ENCODE measurements around the gene ETHE1. TPM values are rescaled to one million over a fixed set of nuclear protein-coding genes. Genes with fewer than 3 reads are reported as not detected.
A peak's percentile ranks its signal among the peaks of the same experiment; 100 is the strongest.

The ETHE1 gene, protein sequence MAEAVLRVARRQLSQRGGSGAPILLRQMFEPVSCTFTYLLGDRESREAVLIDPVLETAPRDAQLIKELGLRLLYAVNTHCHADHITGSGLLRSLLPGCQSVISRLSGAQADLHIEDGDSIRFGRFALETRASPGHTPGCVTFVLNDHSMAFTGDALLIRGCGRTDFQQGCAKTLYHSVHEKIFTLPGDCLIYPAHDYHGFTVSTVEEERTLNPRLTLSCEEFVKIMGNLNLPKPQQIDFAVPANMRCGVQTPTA
- total RNA-seq, result 10 to 100 TPM; 42.0 to 45.9 TPM

DNA sequence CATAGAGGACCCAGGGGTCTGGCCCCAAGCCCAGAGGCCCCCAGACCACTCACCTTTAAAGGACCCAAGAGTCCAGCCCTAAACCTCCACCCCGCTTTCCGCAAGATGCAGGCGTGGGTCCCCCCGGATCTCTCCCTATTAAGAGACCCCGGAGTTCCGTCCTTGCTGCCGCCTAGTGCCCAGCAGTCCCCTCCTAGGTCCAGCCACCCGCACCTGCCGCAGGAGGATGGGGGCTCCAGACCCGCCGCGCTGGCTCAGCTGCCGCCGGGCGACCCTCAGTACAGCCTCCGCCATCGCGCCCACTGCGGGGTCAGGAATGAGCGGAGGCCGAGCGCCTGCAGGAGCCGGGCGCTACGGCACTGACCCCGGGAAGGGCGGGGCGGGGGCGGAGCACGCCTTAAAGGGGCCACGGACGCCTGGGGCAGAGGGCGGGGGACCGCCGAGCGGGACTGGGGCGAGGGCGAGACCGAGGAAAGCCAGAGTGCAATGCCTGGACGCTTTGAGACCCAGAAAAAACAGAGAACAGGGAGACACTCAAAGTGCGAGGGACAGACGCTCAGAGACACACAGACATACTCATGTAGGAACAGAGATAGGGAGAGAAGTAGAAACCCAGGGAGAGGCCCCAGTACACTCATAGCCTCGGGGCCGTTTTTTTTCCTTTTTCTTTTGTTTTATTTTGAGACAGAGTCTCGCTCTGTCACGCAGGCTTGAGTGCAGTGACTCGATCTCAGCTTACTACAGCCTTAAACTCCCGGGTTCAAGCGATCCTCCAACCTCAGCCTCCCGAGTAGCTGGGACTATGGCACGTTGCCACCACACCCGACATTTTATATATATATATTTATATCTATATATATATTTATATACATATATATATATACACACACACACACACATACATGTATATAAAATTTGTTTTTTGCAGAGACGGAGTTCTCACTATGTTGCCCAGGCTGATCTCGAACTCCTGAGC is at the start of gene ETHE1:
ETHE1 (minus strand) TSS at position 318 of the 976 bp plus-strand sequence; CDS start at position 294, 24 bp downstream.
- H3K27ac ChIP-seq, result peak within 1 kb of the TSS; percentile 74 to 82
- no peaks in the 10 kb centered on the region for H3K36me3 ChIP-seq
- H3K4me3 ChIP-seq, result peak within 1 kb of the TSS; percentile 94
- ATAC-seq (ENCODE audit: insufficient number of reproducible peaks, low FRiP score, low read depth) (no peak), DNase-seq (ENCODE audit: low spot score) (peak; percentile 37)
- H3K27me3 ChIP-seq (replicated peaks; ENCODE audit: insufficient read depth), result no peaks in the 10 kb centered on the region
- H3K9me3 ChIP-seq, result no peaks in the 10 kb centered on the region
- peaks cover 7 to 31% of the 10 kb centered on the region in 2 donors for H3K4me1 ChIP-seq (ENCODE audit: control insufficient read depth in 1 of 2, low read depth in 2 of 2)
- TF ChIP-seq, protein P1, sequence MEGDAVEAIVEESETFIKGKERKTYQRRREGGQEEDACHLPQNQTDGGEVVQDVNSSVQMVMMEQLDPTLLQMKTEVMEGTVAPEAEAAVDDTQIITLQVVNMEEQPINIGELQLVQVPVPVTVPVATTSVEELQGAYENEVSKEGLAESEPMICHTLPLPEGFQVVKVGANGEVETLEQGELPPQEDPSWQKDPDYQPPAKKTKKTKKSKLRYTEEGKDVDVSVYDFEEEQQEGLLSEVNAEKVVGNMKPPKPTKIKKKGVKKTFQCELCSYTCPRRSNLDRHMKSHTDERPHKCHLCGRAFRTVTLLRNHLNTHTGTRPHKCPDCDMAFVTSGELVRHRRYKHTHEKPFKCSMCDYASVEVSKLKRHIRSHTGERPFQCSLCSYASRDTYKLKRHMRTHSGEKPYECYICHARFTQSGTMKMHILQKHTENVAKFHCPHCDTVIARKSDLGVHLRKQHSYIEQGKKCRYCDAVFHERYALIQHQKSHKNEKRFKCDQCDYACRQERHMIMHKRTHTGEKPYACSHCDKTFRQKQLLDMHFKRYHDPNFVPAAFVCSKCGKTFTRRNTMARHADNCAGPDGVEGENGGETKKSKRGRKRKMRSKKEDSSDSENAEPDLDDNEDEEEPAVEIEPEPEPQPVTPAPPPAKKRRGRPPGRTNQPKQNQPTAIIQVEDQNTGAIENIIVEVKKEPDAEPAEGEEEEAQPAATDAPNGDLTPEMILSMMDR (IDR thresholded peaks at IDR 0.05), result no peak

DNA sequence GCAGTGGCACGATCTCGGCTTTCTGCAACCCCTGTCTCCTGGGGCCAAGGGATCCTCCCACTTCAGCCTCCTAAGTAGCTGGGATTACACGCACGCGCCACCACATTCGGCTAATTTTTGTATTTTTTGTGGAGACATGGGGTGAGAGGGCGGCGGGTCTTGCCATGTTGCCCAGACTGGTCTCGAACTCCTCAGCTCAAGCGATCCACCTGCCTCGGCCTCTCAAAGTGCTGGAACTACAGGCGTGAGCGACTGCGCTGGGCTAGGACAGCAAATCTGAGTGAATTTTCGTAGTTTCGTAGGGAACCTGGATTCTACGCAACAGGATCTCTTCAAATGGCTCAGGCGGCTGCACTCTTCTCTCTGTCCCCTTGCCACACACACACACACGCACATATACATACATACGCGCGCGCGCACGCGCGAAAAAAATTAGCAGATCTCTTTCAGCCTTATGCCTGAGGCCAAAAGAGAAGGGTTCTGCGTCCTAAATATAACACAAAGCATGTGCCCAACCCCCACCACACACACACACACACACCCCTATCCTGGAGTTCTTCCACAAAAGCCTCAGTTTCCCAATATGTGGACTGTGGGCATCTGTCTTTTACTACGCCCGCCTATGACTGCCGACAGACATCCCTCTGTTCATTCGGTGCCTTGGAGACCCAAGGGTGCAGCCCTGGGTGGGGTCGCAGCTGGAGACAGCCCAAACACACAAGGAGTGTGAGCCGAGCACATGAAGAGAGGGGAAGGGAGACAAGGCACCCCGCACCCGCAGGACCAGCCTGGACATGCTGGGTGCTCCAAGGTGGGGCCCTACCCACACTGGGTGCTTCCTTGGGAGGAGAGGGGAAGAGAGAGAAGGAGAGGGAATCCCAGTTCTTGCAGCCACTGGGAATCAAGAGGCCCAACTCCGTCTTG is 49.2 kb upstream of the ETHE1 start:
- H3K27me3 ChIP-seq (replicated peaks; ENCODE audit: insufficient read depth), result no peaks in the 10 kb centered on the region
- no peaks in the 10 kb centered on the region for H3K36me3 ChIP-seq
- H3K4me3 ChIP-seq, result peak overlapping the region; percentile 98
- ATAC-seq (ENCODE audit: insufficient number of reproducible peaks, low FRiP score, low read depth) (no peak), DNase-seq (ENCODE audit: low spot score) (no peak)
- peaks cover 15 to 17% of the 10 kb centered on the region in 2 donors for H3K4me1 ChIP-seq (ENCODE audit: control insufficient read depth in 1 of 2, low read depth in 2 of 2)
- TF ChIP-seq, protein P1 (IDR thresholded peaks at IDR 0.05), result no peak
- H3K9me3 ChIP-seq, result no peaks in the 10 kb centered on the region
- H3K27ac ChIP-seq, result peak overlapping the region; percentile 53 to 58

DNA sequence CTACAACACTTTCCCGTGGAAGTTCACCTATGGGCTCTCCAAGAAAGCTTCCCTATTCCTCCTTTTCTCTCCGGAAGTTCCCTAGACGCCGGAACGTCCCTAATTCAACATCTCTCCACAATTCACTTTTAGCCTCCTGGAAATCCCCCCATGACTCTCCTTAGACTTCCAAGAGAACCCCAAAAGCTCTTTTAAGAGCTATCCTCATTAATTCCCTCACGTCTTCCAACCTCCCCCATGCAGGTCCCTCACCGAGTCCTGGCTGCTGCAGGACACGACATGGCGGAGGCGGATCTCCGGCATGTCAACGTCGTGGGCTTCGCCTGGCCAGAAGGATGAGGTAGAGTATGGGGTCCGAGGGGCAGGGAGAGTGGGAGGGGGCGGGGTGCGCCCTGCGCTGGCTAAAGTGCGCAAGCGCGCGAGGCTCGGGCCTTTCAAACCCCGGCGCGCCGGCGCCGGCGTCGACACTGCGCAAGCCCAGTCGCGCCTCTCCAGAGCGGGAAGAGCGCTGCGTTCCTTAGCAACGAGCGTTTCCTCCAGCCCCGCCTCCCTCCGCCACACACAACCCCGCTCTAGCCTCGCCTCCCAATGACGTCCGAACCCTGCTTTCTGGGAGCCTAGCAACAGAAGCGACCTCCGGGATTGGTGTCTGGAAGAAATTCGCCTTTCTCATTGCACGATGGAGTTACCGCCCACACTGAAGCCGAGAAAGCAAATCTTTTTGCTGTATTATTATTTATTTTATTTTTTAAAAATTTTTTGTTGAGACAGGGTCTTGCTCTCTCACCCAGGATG is 48.4 kb upstream of the ETHE1 start, which contains the start of the genes PINLYP and XRCC1:
PINLYP (plus strand) TSS at position 646 of the 795 bp plus-strand sequence. CDS start 1,391 bp downstream, outside the sequence.
XRCC1 (minus strand) TSS at position 372 of the 795 bp plus-strand sequence; CDS start at position 303, 69 bp downstream.
- Histone ChIP-seq H3K9me3 (no peaks in the 10 kb centered on the region), H3K4me1 (ENCODE audit: control insufficient read depth in 1 of 2, low read depth in 2 of 2) (peaks cover 10 to 13% of the 10 kb centered on the region in 2 donors), H3K4me3 (peak within 1 kb of the TSS; percentile 98), H3K36me3 (no peaks in the 10 kb centered on the region), H3K27me3 (replicated peaks; ENCODE audit: insufficient read depth) (no peaks in the 10 kb centered on the region), H3K27ac (peak within 1 kb of the TSS; percentile 78 to 89)
- peak; percentile 94 for ATAC-seq (ENCODE audit: insufficient number of reproducible peaks, low FRiP score, low read depth)
- TF ChIP-seq, protein P1 (IDR thresholded peaks at IDR 0.05), result no peak
- peak; percentile 97 for DNase-seq (ENCODE audit: low spot score)

DNA sequence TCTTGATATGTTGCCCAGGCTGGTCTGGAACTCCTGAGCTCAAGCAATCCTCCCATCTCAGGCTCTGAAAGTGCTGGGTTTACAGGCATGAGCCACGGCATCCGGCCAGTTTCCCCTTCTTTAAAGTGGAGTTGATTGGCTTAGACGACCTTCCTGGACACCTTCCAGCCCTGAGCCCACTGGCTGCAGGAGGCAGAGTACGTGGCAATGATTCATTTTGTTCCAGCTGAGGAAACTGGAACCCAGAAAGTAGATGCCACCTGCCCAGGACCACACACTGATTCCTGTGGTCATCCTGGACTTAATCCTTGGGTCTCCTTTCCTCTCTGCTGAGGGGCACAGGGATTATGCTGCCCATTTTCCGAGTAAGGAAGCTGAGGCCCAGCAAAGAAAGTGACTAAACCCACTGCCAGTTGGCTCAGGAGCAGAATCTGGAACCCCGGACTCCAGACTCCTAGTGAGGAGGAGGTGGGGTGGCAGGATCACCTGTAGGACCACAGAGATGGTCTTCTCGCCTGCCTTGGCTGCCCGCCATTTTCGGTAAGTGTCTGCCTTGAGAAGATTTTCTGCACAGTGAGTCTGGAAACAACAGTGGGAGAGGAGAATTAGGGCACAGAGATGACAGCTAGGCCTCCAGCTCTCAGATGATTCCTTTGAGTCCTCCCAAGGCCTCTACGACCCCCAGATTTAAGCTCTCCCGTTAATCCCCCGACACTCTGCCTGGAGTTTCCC is 47.6 kb upstream of the ETHE1 start:
- no peak for ATAC-seq (ENCODE audit: insufficient number of reproducible peaks, low FRiP score, low read depth)

More for the DNA sequence above, 47.6 kb upstream of the ETHE1 start:
- Histone ChIP-seq H3K36me3 (no peaks in the 10 kb centered on the region), H3K27ac (peak overlapping the region; percentile 78 to 89), H3K4me1 (ENCODE audit: control insufficient read depth in 1 of 2, low read depth in 2 of 2) (peaks cover 13 to 14% of the 10 kb centered on the region in 2 donors), H3K4me3 (peak overlapping the region; percentile 98), H3K27me3 (replicated peaks; ENCODE audit: insufficient read depth) (no peaks in the 10 kb centered on the region), H3K9me3 (no peaks in the 10 kb centered on the region)
- TF ChIP-seq, protein P1 (IDR thresholded peaks at IDR 0.05), result no peak
- DNase-seq (ENCODE audit: low spot score), result no peak
